Left colon (tissue), 2 donors: ENCODE data around the gene SMAD7. TPM values are rescaled to one million over a fixed set of nuclear protein-coding genes. Genes with fewer than 3 reads are reported as not detected.

Experiments
- ATAC-seq: fragments of 200-7000 bp; cut with Tn5 transposase; one replicate; pipeline ENCODE4 v1.9.1; 2020; ENCODE audit warnings: mild to moderate bottlenecking, moderate library complexity
- DNase-seq, 2 donors: peaks; one replicate each; pipeline ENCODE4 v3.0.0-alpha.2; 2020
- intact Hi-C, 2 donors: fragments of 100-400 bp; cut with DNase I in 1 of 2; cut with micrococcal nuclease in 1 of 2; formaldehyde crosslinking; loops; one replicate each; pipeline versions ENCODE4 v1.11.2 to v1.14.0; 2022; cut with DNase I, micrococcal nuclease
- long read RNA-seq: library from polyadenylated mRNA; unstranded; transcript quantifications from one replicate; pipeline ENCODE4 v2.0.0, GENCODE V29; 2021
- total RNA-seq, 2 donors: library from RNA; stranded (reverse); fragmentation: NEBNext Ultra II Directional; extraction: Animal tissue kit (Norgen Biotek cat#: 25700); gene quantifications; one replicate each; pipeline ENCODE4 v1.2.1, GENCODE V29; 2021
- donor health status: DM: no; HTN: no; CAD: no.
- donor health status: DM: yes; HTN: yes; CAD: no.

Gene SMAD7, protein sequence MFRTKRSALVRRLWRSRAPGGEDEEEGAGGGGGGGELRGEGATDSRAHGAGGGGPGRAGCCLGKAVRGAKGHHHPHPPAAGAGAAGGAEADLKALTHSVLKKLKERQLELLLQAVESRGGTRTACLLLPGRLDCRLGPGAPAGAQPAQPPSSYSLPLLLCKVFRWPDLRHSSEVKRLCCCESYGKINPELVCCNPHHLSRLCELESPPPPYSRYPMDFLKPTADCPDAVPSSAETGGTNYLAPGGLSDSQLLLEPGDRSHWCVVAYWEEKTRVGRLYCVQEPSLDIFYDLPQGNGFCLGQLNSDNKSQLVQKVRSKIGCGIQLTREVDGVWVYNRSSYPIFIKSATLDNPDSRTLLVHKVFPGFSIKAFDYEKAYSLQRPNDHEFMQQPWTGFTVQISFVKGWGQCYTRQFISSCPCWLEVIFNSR
- 10 to 100 TPM; 36.4 to 50.0 TPM for total RNA-seq
- long read RNA-seq, full-length matches to known transcripts: 53 of 72 reads
- long read RNA-seq, partial matches to known transcripts: 0 of 72 reads
- long read RNA-seq, other reads (novel, unspliced or antisense): 19 of 72 reads

DNA sequence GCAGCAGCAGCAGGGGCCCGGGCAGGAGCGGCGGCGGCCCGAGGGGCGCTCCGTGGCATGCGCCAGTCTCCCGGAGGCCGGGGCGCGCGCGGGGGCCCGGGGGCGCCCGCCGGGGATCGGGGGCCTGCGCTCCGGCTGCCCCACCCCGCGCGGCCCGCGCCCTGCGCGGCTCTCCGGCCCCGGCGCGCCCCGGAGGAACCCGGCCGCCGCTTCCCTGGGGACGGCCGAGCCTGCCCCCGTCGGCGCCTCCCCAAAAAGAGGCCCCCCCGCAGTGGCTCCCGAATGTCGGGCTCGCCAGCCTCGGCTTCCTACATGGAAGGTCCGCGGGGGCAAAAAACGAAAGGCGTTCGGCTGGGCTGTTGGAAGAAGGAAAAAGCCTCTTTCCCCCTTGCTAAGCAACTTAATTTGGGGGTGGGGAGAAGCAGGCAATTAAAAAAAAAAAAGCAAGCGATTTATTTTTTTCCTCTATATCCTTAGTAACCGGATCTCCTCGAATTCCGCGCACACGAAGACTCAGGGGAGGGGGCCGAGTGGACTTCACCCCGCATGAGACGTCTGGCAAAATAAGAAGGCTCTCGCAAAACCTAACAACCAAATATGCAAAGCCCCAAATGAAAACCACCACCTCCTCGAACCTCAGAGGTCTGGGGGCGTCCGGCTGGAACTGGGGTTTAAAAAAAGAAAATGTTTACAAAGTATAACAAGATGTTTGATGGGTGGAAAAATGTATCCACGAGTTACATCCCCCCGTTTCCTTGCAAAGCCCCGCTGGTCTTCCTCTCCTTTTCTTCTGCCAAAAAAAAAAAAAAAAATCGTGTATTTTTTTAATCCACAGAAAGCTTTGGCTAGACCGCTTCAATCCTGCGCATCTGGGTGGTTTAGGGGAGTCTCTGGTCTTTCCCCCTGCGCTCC lies at the start of gene SMAD7:
TSS of gene SMAD7 (minus strand) at position 430 of the 912 bp plus-strand sequence. CDS start 541 bp downstream, outside the sequence.
- DNase-seq: peak in 1 of 2 donors; percentile 40
- intact Hi-C loops: no loop called here
- no peak for ATAC-seq

DNA sequence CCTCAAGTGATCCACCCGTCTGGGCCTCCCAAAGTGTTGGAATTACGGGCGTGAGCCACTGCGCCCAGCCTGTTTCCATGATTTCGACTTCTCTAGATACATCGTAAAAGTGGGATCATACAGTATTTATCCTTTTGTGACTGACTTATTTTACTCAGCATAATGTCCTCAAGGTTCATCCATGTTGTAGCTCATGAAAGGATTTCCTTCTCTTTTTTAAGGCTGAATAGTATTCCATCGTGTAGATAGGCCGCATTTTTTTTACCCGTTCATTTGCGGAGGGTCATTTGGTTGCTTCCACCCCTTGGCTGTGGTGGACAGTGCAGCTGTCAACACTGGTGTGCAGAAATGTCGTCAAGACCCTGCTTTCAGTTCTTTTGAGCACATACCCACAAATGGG lies 48.8 kb upstream of the SMAD7 start:
- ATAC-seq (no peak), DNase-seq (no peak)
- intact Hi-C loops: no loop called here

DNA sequence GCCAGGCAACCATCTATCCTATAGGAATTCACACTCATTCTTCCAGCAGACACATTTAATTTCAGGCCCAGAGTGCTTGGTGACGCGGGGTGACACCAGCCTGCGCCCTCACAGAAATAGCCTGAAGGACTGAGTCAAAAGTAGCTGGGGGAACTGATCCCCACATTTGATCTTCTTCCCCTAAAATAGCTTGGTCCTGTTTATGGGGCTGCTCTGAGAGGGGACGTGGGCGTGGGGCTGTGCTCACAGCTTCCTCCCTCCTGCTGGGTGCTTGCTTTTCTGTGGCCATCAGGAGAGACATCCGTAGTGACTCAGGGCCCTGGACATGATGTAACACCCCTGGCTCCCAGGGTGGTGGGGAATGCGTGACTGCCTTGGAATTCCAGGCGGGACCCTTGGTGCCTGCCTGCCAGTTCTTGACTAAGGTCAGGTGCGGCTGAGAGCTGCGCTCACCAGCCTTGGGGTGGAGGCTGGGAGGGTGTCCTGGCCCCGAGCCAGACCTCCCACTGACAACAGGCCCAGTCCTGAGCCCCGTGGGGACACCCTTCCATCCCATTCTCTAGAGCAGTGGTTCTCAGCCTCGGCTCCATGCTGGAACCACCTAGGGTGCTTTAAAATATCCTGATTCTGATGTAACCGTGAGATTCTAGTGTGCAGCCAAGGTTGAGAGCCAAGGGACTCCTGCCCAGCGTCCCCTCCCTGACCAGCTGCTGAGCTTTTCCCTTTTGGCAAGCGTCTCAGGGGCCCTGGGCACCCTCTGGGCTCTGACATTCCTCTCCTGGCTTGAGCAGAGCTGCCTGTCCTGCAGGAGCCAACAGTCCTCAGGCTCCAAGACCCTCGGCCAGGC lies 47.4 kb upstream of the SMAD7 start:
- ATAC-seq (no peak), DNase-seq (no peak)
- intact Hi-C loops: no loop called here

DNA sequence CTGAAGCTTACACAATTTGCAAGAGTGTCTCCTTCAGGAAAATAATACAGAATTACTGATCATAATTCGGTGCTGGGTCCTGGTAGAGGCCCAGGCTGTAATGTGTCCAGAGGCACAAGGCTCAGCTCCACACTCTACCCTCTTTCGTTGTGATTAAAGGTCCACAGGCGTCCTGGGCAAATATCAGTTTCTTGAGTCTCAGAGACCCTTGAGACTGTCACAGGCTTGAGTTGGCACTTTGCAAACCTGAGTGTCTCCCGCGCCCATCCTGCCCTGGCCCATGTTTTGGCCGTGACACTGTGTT lies 46.9 kb upstream of the SMAD7 start:
- intact Hi-C loops: no loop called here
- ATAC-seq (no peak), DNase-seq (no peak)

DNA sequence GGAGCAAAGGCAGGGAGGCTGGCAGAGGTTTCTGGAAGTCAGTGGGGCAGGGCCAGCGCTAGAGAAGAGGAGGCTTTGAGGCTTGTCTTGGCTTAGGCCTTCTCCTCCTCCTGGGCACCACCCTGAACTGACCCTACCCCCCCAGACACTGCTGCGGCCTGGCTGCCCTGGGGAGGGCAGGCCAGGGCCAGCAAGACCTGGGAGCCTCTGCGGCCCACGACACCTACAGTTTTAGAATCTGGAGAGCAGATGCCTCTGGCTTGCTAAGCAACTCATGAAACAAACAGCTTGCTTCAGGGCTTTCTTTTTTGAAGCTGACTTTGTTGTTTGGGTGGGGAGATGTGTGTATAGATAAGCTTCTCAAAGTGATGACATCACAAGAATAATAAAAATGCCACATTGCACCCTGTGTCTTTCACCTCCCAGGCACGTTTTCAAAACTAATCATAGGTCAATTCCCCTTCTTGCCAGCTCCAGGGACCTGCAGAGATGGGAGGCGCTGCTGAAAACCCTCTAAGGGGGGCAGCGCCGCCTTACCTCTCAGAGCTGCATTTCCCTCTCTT lies 46.2 kb upstream of the SMAD7 start:
- ATAC-seq (peak; percentile 82), DNase-seq (no peak)
- intact Hi-C loops: no loop called here

DNA sequence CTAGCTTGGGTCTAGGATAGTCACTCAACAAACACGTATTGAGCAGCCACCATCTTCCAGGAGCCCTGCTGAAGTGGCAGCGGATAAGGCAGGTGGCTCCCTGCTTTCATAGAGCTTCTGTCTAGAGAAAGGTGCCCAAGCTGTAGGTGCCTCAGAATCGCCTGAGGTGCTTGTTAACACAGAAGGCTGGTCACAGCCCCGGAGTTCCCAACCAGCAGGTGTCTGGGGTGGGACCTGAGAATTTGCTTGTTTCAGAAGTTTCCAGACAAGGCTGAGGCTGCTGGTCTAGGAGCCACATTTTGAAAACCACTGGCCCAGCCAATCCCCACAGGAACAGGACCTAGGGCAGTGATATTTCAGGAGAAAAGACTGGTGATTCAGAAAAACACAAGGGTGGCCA lies 45.3 kb upstream of the SMAD7 start:
- no peak for ATAC-seq
- no peak for DNase-seq
- intact Hi-C loops: no loop called here

DNA sequence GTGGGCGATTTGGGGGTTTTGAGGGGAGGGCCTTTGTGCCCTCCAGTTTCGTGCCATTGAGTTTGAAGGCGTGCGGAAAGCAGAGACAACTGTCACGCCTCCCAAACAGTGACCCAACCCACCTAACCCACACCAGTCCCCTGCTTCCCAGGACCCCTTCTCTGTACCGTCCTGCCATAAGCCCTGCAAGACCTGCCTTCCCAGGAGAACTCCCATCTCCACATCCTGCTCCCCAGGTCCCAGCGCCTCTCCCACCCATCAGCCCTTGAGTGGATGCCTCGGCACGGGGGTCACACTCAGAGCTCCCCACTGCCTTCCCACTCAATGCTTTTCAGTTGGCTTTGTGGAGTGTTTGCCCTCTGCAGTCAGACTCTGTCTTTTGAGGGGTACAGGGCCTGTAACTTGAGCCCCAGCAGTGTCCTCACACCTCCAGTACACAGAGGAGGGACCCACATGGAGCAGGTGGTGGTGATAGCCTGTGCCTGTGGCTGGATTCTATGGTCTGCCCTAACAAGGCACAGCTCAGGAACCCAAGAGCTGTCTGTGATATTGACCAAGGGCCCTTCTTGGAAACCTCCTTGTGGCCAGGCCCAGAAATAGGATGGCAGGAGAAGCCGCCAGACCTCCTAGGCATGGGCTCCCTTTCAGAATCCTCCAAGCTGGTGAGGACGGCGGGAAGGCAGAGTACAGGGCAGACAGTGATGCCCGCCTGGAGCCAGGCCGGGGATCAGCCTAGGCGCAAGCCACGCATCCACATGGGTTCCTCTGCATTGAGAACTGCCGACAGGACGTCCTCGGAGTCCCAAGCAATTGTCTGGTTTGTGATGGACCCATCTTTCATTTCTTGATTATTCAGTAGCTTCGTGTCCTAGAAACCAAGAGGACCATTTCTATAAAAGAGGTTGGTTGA lies 44.4 kb upstream of the SMAD7 start:
- DNase-seq (no peak), ATAC-seq (no peak)
- intact Hi-C loops: no loop called here

DNA sequence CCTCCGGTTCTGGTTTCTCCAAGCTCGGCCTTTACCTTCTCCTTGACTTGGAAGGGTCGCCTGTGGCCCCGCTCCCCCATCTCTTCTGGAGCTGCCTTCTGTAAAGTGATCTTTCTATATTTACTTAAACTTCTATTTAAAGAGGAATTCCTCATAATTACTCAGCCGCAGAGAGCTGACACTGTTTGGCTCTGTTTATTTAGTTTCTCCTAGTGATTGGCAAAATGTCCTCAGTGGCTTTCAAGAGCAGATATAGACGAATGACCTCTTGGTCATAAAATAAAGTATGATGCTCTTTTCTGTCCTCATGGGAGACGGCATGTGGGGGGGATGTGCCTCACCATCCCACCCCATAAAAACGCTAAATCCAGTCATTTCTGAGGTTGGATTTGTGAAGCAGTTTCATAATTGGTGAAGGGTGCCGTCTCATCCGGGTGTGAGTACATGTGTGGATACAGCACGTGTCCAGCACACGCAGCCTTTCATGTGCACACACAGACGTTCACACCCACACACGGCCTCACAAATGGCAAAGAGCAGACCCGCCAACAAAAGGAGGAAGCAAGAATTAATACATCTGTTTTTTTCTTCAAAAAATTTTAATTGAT lies 43.4 kb upstream of the SMAD7 start:
- intact Hi-C loops: no loop called here
- ATAC-seq: no peak
- DNase-seq: no peak

DNA sequence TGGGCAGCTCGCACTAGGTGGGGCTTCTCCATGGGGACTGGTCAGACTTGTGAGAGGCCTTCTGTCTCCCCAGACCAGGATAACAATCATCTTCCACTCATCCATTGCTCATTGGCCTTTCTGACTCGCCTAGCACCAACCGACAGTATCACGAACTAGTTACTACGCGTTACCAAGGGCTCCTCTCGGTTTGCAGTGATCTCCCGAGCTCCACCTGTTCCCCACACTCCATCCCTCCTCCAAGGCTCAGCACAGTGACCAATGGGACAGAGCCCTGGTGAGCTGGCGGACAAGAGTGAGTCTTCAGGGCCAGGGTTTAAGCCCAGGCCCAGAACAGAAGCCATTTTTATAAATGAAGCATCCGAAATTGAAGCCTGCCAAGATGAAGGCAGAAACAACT lies 42.8 kb upstream of the SMAD7 start:
- intact Hi-C loops: no loop called here
- ATAC-seq (no peak), DNase-seq (no peak)

DNA sequence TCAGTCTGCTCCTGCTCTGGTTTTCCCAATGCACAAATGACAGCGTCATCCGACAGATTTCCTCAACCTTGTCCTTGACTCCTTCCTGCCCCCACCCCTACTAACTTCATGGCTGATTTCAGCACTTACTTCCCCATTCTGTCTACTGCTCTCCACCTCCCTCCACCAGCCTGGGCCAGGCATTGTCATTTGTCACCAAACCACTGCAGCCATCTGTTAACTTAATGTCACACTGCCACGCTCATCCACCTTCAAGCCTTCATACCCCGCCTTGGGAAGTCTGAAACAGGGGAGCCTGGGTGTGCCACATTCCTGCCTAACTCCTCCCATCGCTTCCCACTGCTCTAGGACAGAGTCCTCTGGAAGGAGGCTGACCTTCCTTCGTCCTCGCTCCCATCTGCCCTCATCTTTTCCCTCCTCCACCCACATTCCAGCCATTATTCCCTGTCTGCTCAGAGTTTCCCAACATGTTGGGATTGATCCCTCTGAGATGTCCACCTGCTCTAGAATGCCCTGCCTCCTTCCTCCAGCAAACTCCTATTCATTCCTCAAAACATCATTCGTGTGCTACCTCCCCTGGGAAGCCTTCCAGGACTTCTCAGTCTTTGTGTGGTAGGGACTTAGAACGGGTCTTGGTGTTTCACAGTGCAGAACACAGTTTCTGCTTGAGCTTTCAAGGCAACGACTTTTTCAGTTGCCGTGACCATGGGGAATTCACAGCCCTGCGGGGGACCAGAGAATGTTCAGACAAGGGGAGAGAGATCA lies 42.2 kb upstream of the SMAD7 start:
- ATAC-seq (peak; percentile 69), DNase-seq (no peak)
- intact Hi-C loops: no loop called here

DNA sequence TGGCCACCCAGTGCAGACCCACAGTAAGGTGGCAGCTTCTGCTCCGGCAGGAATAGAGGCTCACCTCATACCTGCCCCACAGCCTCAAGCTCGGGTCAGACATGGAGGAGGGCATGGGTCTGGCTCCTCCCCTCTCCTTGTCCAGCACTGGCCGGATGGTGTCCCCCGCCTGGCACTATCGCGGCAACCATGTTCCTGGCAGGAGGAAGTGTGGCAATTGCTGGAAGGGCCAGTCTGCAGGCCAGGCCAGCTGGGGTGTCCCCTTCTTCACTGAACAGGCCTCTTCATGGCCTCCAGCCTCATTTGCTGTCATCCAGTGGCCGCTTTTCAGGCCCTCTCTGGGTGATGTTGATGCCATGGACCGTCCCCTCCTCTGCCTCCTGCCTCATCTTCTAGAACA lies 41.4 kb upstream of the SMAD7 start:
- intact Hi-C loops: no loop called here
- no peak for ATAC-seq
- DNase-seq: no peak

DNA sequence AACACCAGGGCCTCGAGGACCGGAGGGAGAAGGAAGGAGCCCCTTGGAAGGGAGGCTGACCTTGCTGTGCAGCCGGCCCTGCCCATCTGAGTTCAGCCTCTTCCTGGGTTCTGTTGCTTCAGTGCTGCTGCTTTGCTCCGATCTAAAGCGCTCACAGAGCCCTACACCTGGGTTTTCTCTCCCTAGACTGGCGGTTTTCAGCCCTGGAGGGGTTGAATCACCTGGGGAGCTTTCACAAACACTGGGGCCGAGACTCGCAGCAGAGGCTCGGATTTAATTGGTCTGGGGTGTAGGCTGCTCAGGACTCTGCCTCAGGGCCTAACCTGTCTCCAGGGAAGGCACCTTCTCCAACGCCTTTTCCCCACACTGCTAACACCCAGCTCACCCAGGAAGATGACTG lies 40.9 kb upstream of the SMAD7 start:
- no peak for ATAC-seq
- intact Hi-C loops: no loop called here
- DNase-seq: no peak

DNA sequence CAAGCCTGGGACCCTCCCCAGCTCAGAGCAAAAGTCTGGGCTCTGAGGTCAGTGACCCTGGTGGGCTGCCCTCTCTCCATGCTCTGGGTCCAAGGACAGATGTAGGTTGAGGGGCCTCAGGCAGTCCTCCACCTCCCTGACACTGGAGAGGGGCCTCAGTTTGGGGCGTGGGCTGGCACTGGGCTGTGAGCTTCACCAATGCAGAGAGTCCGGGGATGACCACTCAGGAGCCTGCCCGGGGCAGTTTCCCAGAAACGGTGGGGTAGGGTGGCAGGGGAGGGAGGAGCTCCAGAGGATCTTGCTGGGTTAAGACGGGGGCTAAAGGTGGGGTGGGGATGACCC lies 40.5 kb upstream of the SMAD7 start:
- no peak for ATAC-seq
- DNase-seq: no peak
- intact Hi-C loops: no loop called here

DNA sequence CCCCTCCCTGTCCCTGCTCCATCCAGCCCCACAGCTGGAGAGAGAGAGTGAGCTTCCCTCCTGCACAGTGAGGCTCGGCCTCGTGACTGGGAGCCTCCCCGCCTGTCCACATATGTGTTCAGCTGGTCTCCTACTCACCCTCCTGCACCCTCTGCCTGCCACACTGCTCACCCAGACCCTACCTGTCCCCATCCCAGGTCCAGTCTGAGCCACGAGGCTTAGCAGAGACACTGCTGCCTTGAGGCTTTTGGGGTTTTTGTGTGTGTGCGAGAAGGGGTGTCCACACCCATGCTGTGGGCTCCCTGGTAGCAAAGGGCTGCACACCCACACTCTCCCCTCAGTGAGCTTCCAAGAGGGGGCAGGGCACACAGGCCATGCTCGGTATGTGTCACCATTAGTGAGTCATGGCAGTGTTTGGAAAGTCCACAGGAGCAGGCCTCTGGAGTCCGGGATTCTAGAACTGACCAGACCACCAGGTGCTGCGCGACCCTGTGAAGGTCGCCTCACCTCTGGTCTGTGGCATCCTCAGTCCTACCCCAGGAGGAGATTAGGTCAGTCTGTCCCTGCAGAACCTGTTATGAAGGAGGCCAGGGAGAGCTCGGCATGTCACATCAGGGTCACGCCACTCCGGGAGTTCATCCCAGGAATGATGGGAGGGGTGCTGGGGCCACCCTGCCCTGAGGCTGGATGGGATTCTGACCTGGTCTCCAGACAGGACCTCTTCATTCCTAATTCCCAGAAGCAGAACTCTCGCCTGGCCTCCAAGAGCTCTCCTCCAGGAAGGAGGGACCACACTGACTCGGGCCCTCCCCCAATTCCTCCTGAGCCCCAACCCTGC lies 39.9 kb upstream of the SMAD7 start:
- intact Hi-C loops: no loop called here
- no peak for ATAC-seq
- DNase-seq: no peak

DNA sequence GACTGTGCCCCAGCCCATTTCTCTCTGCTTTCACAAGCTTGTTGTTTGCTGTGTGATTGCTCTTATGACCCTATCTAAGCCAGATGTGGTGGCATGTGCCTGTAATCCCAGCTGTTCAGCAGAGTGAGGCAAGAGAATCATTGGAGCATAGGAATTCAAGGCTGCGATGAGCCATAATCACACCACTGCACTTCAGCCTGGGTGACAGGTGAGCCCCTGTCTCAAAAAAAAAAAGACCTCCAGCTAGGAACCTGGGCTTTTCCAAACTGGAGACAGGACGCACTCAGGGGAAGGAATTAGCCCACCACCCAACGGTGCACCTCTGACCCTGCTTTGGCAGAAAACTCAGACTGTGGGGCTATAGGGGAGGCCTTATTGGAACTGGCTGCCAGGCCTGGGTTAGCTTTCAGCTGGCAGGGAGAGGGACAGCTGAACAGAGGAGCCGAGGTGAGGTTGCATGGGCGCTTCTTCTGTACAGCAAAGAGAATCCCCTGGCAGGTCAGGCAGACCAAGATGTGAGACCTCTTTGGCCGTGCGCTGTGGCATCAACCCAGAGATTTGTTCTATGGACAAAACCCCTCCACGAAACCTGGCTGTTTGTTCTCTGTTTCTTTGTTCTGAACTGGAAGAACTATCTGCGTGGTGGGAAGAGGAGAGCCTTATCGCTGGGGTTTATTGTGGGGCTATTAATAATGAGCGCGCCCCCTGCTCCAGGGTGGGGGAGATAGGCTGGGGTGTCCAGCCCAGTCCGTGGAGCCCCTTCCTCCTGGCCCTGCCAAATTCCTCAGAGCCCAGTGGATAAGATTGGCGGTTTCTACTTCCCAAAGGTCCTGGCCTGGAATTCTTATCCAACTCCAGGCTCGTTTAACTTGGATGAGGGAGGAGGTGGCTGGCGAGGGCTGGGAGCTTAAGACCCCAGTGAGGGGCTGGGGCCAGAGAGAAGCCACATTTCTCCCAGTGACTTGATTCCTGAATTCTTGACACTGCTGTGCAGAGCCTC lies 38.8 kb upstream of the SMAD7 start:
- ATAC-seq (no peak), DNase-seq (no peak)
- intact Hi-C loops: no loop called here
